Head of caudate nucleus (tissue), 42 donors: ENCODE data around the gene HOXA13.
A peak's percentile ranks its signal among the peaks of the same experiment; 100 is the strongest.

ENCODE experiments used
- DNase-seq, 42 donors: peaks; one replicate each; pipeline versions ENCODE4 v3.0.0 to v3.0.0-alpha.2; 2020 to 2021; ENCODE audit warnings: mixed read lengths in 7 of 42
- intact Hi-C: fragments of 100-400 bp; cut with DNase I; formaldehyde crosslinking; loops from one replicate; pipeline ENCODE4 v1.15.0; 2022

The HOXA13 gene

DNA sequence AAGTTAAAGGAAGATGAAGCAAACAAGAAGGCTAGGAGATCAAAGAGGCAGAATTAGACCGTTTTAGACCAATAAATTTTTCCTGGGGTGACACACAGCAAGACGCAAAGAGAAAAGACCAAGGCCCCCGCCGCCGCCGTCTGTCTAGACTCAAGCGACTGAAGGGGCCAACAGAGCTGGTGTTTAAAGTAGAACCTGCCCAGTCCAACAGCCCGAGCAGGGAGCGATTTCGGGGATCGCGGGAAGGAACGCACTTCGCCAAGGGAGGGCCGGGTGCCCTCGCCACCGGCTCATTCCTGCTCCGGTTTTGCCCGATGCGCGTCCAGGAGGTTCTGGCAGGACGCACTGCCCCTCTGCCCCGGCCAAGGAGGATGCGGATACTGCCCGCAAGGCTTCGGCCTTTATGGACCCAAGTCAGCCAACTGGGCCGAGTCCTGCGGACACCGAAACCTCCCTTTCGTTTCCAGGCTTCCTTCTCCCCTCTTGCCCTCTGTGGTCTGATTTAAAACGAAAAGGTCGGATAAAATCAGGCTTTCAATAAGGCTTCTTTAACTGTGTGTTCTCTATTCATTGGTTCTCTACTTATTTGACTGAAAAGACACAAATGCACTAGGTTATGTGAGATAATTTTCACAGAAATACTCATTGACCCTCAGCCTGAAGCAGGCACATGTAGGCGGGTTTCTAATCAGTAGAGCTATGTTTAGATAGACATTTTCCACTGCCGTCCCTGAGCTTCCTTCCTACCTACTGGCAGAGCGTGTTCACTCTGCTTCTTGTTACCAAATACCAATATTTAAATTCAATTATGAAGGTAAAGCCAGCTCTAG lies 41.2 kb downstream of the HOXA13 start:
- intact Hi-C loops = no loop called here

DNA sequence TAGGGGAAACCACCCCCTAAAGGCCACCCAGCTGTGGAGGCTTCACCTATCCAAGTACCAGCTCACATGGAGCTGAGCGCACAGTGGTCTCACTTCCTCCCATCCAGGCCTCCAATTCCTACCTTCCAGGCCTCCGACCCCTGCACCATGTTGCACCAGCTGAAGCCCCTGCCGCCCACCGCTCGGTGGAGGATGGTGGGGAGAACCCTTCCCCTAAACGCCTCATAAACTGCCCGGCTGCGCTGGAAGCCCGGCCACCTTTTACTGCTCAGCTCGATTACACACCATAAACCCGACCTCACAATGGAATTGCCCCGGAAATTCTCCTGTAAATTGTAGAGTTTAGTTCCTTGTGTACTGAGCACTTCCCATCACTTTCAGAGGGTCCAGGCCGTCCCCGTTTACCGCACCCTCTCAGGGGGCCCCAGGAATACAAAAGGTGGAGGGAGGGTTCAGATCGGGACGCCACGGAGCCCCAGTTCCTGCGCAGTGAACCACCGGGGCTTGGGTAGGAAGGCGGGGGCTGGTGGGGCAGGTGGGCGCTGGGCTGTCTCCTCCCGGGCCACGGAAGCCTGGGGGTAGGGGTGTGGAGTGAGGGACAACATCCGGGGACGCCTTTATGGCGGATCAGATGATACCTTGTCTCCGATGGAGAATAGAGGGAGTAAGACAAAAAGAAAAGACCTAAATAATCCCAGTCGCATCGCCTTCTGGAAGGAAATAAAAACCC lies 42.0 kb downstream of the HOXA13 start:
- intact Hi-C loops = no loop called here
- DNase-seq = peak in 8 of 42 donors; percentile 1 to 22 (median 8)

More for the DNA sequence above, 41.2 kb downstream of the HOXA13 start:
- peak in 5 of 42 donors; percentile 3 to 23 (median 11) for DNase-seq

- intact Hi-C loops = no loop called here
- peak in 7 of 42 donors; percentile 4 to 27 (median 17) for DNase-seq
These were observed 42.8 kb downstream of the HOXA13 start for GRCh38 chr7:27156916-27157701.

GRCh38 chr7:27156508-27156898 lies 43.4 kb downstream of the HOXA13 start, which contains the start of gene HOXA7:
TSS of gene HOXA7 (minus strand) at chr7:27156675. CDS start at chr7:27156545, 130 bp downstream.
- DNase-seq = peak in 5 of 42 donors; percentile 12 to 17 (median 15)
- intact Hi-C loops = no loop called here

DNA sequence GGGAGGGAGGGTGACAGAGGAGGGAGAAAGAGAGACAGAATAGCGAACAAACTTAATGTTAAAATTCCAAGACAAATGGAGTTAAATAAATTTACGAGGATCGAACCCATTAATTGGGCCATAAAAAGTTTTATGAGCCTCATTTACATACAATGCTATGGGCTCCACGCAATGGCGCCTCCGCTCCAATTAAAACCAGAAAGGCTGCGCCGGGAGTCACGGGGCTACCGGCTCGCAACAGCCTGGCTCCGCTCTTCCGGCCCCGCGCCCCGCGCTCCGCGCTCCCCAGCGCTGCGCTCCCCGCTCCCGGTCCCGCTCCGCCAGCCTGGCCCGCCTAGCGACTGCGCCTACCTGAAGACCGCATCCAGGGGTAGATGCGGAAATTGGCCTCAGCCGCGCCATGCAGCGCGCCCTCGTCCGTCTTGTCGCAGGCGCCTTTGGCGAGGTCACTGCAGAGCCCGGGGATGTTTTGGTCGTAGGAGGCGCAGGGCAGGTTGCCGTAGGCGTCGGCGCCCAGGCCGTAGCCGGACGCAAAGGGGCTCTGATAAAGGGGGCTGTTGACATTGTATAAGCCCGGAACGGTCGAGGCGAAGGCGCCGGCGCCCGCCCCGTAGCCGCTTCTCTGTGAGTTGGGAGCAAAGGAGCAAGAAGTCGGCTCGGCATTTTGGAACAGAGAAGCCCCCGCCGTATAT lies 43.9 kb downstream of the HOXA13 start:
- DNase-seq = peak in 7 of 42 donors; percentile 3 to 28 (median 16)
- intact Hi-C loops = no loop called here

DNA sequence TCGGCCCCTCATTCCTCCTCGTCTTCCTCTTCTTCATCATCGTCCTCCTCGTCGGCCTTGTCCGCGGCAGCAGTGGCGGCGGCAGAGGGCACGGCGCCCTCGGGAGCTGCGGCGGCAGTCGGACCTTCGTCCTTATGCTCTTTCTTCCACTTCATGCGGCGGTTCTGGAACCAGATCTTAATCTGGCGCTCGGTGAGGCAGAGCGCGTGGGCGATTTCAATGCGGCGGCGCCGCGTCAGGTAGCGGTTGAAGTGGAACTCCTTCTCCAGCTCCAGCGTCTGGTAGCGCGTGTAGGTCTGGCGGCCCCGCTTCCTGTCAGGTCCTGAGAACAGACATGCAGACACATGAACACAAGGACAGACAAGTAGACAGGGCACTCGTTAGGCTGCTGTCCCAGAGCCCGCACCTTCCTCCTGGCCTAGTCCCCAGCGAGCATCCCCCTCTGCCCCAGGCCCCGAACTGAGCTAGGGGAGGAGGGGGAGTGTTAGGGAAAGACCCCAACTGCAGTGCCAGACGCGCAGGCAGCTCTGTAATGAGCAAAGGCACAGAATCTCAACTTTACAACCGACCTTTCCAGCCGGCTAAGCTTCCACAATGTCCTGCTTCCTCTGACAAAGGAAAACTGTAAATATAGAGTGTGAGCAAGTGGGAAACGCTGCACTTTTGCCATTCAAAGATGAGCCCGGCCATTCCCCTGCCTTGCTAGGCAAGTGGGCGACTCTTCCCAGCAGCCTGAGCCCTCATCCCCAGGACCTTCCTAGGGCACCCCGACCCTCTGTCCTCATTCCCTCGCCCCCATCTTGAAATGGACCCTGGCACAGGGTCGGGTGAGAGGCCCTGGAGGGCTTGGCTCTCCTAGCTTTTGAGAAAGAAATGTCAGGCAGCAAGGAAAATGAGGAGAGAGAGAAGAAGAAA lies 44.7 kb downstream of the HOXA13 start:
- peak in 6 of 42 donors; percentile 9 to 36 (median 27) for DNase-seq
- intact Hi-C loops = no loop called here

GRCh38 chr7:27154369-27154768 lies 45.5 kb downstream of the HOXA13 start:
- intact Hi-C loops = no loop called here
- DNase-seq = peak in 6 of 42 donors; percentile 8 to 30 (median 14)

- intact Hi-C loops = no loop called here
- DNase-seq = peak in 1 of 42 donors; percentile 2
These were observed 46.4 kb downstream of the HOXA13 start for GRCh38 chr7:27153526-27153925.

- peak in 5 of 42 donors; percentile 2 to 22 (median 8) for DNase-seq
- intact Hi-C loops = no loop called here
These were observed 47.0 kb downstream of the HOXA13 start for GRCh38 chr7:27152816-27153442.

- peak in 6 of 42 donors; percentile 10 to 26 (median 20) for DNase-seq
- intact Hi-C loops = no loop called here
These were observed 47.7 kb downstream of the HOXA13 start, which contains the start of gene HOXA3 for GRCh38 chr7:27151931-27152815. TSS of gene HOXA3 (minus strand) at chr7:27152583. CDS start at chr7:27110640, 41,943 bp downstream.

DNA sequence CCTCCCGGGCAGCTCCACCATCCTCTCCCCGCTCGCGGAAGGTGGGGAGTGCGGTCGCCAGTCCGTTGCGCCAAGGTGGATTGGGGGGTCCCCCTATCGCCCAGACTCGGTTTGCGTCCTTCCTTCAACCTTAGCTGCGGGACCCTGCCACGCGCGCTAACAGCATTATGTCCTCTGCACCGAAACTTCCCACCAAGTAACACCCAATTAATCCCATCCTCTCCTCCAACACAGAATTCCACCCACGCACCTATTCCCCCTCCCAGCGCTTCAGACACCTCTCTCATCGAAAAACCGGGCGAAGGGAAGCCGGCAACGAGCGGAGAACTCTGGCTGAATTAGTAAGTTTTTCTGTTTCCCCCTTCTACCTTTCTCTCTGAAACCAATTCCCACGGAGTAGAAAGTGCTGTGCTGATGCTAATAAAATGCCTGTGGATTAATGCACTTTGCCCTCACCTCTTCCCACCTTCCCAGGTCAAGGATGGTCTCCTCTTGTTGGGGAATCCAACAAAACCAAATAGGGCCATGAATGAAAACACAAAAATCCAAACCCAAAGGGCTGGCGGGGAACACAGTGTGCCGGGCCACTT lies 48.5 kb downstream of the HOXA13 start:
- intact Hi-C loops = no loop called here

GRCh38 chr7:27150568-27151340 lies 49.1 kb downstream of the HOXA13 start:
- peak in 25 of 42 donors; percentile 12 to 70 (median 42) for DNase-seq
- intact Hi-C loops = no loop called here

More for the DNA sequence above, 48.5 kb downstream of the HOXA13 start:
- peak in 6 of 42 donors; percentile 7 to 32 (median 12) for DNase-seq

- intact Hi-C loops = no loop called here
These were observed 49.9 kb downstream of the HOXA13 start for GRCh38 chr7:27149842-27150567.

More at GRCh38 chr7:27149842-27150567, 49.9 kb downstream of the HOXA13 start:
- DNase-seq = peak in 3 of 42 donors; percentile 1 to 9 (median 6)
